GM12891 (cell line): ENCODE measurements around the gene INPP1.

ENCODE experiments used
- PAX5 ChIP-seq: IDR thresholded peaks from 2 replicates; pipeline ENCODE4 v1.6.1; 2011; ENCODE audit warnings: low read length, moderate library complexity, mild to moderate bottlenecking; ENCODE audit not compliant: insufficient read depth, severe bottlenecking
- POLR2A ChIP-seq: IDR thresholded peaks from 2 replicates; pipeline ENCODE4 v1.6.1; 2011; ENCODE audit warnings: low read depth, low read length, control low read depth
- POLR2AphosphoS5 ChIP-seq: IDR thresholded peaks from 2 replicates; pipeline ENCODE4 v1.6.1; 2011; ENCODE audit warnings: low read depth, low read length, control low read depth
- POU2F2 ChIP-seq: IDR thresholded peaks from 2 replicates; pipeline ENCODE4 v1.6.1; 2011; ENCODE audit warnings: low read depth, mild to moderate bottlenecking, control low read depth, low read length, moderate library complexity
- SPI1 ChIP-seq: IDR thresholded peaks from 2 replicates; pipeline ENCODE4 v1.6.1; 2011; ENCODE audit warnings: low read depth, low read length, control low read depth
- TAF1 ChIP-seq: IDR thresholded peaks from 2 replicates; pipeline ENCODE4 v1.6.1; 2011; ENCODE audit warnings: low read depth, low read length, control low read depth

GRCh38 chr2:190320696-190321095 is 22.7 kb upstream of the INPP1 start:
- no peak for TF ChIP-seq POLR2AphosphoS5
- no peak for TF ChIP-seq POLR2A
- no peak for TF ChIP-seq TAF1
- no peak for TF ChIP-seq SPI1
- no peak for TF ChIP-seq POU2F2
- no peak for TF ChIP-seq PAX5
